ENCODE data around the gene KCTD14.
A peak's percentile ranks its signal among the peaks of the same experiment; 100 is the strongest.
"Not testable (repeated sequence)": the region's sequence is repeated elsewhere in the genome, so short reads cannot be mapped to it uniquely, and the experiment has no call there.

The KCTD14 gene

GRCh38 chr11:78020246-78020645 is 2.8 kb downstream of the KCTD14 start:
- DNase-seq: peak; percentile 56

GRCh38 chr11:78019808-78020207 is 3.3 kb downstream of the KCTD14 start:
- no peak for DNase-seq

GRCh38 chr11:78015878-78016277 is 7.2 kb downstream of the KCTD14 start:
- DNase-seq: no peak

GRCh38 chr11:78014937-78015520 is 8.0 kb downstream of the KCTD14 start:
- DNase-seq: not testable (repeated sequence)

GRCh38 chr11:78011301-78011700 is 11.8 kb downstream of the KCTD14 start:
- no peak for DNase-seq

GRCh38 chr11:78010755-78011154 is 12.3 kb downstream of the KCTD14 start:
- no peak for DNase-seq

GRCh38 chr11:78010304-78010703 is 12.8 kb downstream of the KCTD14 start:
- no peak for DNase-seq

GRCh38 chr11:78009062-78009461 is 14.0 kb downstream of the KCTD14 start:
- DNase-seq: no peak

GRCh38 chr11:78000193-78000592 is 22.9 kb downstream of the KCTD14 start:
- DNase-seq: peak; percentile 79

GRCh38 chr11:77999446-78000030 is 23.5 kb downstream of the KCTD14 start:
- no peak for DNase-seq

- DNase-seq: peak; percentile 100
Observed at GRCh38 chr11:77994434-77995362, 28.4 kb downstream of the KCTD14 start, which contains the start of gene INTS4. Gene INTS4, minus strand, starts transcription at chr11:77994668. Its CDS starts 25 bp downstream, at chr11:77994643.

GRCh38 chr11:77993902-77994301 is 29.2 kb downstream of the KCTD14 start:
- DNase-seq: no peak

GRCh38 chr11:77990981-77991380 is 32.1 kb downstream of the KCTD14 start:
- DNase-seq: no peak

- DNase-seq: not testable (repeated sequence)
Observed at GRCh38 chr11:77986456-77986855, 36.6 kb downstream of the KCTD14 start.

GRCh38 chr11:77981346-77981947 is 41.6 kb downstream of the KCTD14 start:
- DNase-seq: no peak

- DNase-seq: no peak
Observed at GRCh38 chr11:77968337-77968736, 54.7 kb downstream of the KCTD14 start.

GRCh38 chr11:77967753-77968152 is 55.3 kb downstream of the KCTD14 start:
- no peak for DNase-seq

GRCh38 chr11:77967121-77967520 is 56.0 kb downstream of the KCTD14 start:
- no peak for DNase-seq

- no peak for DNase-seq
Observed at GRCh38 chr11:77966338-77966737, 56.7 kb downstream of the KCTD14 start.
